Spleen (tissue), 7 donors: ENCODE results near the gene YOD1.

Experiments used
- POLR2A ChIP-seq, 3 donors: fragments of 450-650 bp; IDR thresholded peaks; one replicate each; pipeline ENCODE4 v1.5.1; 2017; ENCODE audit warnings: antibody characterized with exemption in 3 of 3, mild to moderate bottlenecking in 1 of 3
- POLR2AphosphoS5 ChIP-seq, 3 donors: sonication (generic); formaldehyde crosslinking; IDR thresholded peaks; one replicate each; pipeline ENCODE4 v1.5.1; 2017; ENCODE audit warnings: antibody characterized with exemption in 3 of 3
- TF ChIP-seq, protein P1 (sequence below), 11 experiments: fragments of 200-600 bp in 7 of 11; fragments of 450-650 bp in 4 of 11; sonication (generic) in 4 of 11; IDR thresholded peaks in 8 of 11; conservative IDR thresholded peaks in 3 of 11; 1 replicate in 7 of 11; 2 replicates in 4 of 11; pipeline versions ENCODE4 v1.4.0 to v1.8.0; 2016 to 2021; ENCODE audit warnings: antibody characterized with exemption in 11 of 11, inconsistent platforms in 4 of 11, mild to moderate bottlenecking in 1 of 11
- donor health status: DM: no; HTN: no; CAD: no; lungs with moderate emphysema.
- donor health status: DM: no; HTN: no; CAD: no.
- donor health status: DM: no; HTN: no; CAD: no.

DNA sequence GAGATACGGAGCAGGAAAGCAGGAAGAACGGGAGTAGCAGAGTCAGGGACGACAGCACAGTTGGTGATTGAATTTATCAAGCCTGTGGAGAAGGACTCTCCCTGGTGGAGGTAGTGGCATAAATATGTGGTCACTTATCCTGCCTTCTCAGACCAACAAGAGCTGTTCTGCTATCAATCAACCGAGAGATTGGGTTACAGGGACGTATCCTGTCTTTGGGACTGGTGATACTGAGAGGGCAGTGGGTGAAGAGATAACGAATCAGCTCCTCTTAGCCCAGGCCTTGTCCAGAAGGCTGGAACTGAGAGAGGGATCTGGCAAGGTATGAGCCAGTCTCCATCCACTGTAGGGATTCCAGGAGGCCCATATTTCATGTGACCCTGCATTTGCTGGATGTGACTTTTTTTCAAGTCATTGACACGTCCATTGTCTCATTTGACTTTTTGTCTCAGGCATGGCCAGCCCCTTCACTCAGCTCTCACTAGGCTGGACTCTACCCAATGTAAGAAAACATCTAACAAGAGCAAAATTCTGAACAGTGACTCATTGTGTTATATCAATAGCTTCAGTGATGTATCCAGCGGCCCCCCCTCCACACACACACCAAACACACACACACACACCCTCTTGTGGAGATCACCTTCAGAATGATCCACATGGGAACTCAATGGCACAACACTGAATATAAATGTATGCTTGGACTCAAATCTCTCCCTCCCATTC lies 29.7 kb downstream of the YOD1 start:
- TF ChIP-seq, protein P1, sequence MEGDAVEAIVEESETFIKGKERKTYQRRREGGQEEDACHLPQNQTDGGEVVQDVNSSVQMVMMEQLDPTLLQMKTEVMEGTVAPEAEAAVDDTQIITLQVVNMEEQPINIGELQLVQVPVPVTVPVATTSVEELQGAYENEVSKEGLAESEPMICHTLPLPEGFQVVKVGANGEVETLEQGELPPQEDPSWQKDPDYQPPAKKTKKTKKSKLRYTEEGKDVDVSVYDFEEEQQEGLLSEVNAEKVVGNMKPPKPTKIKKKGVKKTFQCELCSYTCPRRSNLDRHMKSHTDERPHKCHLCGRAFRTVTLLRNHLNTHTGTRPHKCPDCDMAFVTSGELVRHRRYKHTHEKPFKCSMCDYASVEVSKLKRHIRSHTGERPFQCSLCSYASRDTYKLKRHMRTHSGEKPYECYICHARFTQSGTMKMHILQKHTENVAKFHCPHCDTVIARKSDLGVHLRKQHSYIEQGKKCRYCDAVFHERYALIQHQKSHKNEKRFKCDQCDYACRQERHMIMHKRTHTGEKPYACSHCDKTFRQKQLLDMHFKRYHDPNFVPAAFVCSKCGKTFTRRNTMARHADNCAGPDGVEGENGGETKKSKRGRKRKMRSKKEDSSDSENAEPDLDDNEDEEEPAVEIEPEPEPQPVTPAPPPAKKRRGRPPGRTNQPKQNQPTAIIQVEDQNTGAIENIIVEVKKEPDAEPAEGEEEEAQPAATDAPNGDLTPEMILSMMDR (IDR thresholded peaks at IDR 0.05 in 8 of 11, conservative IDR thresholded peaks at IDR 0.05 in 3 of 11), result no peak
- TF ChIP-seq POLR2A (IDR thresholded peaks at IDR 0.05), result no peak
- TF ChIP-seq POLR2AphosphoS5 (IDR thresholded peaks at IDR 0.05), result no peak
